HG03159 (cell line): ENCODE measurements around the gene SLC35A2.

Experiments
- ATAC-seq: cut with Tn5 transposase; IDR thresholded peaks from one replicate; pipeline ENCODE4 v1.9.1; 2021; ENCODE audit warnings: mild to moderate bottlenecking, moderate library complexity; ENCODE audit not compliant: unreplicated experiment

Gene SLC35A2

DNA sequence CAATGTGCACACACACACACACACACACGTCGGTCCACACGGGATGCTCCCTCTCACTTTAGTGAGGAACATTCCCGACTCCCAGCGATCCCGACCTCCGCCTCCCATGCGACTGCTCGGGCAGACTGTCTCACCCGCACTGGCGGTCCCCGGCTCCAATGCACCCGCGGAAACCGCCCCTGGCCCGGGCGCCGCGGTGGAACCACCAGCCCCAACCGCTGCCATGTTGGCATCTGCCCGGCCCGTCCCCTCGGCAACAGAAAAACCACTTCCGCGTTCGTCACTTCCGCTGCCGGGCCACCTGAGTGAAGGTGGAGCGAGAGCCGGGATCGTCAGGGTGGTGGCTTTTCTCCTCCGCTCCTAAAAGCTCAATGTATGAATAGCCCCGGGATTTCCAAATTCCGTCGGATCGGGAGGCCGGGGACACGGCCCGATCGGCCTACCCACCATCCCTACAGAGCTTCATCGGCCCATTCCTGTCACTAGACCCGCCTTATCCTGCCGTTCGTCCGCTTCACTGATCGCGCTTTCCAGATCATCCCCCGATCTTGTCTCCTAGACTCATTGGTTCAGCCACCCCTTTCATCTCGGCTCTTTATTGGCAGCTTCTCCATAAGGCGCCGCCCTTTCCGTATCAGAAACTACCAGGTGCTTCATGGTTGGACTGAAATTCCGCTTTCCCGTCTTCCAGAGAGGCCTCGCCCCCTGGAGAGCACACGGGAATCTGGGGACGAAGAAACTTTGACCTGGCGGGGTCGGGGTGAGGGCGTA lies at the start of gene SLC35A2:
Gene SLC35A2 (minus strand): TSS at position 235 of the 771 bp plus-strand sequence. CDS start 10 bp downstream, at position 225.
- ATAC-seq: peak; percentile 69

DNA sequence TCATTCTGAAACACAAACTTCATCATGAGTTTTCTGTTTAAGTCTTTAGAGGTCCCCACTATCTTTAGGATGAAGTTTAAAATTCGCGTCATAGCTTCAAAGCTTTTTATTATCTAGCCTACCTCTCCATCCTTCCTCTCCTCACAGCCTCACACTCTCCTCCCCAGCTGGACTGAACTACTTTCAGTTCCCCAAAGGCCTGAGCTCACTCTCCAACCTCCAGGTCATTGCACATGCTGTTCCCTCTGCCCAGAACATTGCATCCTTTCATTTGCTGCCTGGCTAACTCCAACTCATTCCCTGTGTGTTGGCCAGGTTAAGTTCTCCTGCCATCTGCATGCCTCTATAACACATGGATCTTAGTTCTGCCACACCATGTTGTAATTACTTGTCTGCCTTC lies 48.8 kb upstream of the SLC35A2 start:
- ATAC-seq: no peak

DNA sequence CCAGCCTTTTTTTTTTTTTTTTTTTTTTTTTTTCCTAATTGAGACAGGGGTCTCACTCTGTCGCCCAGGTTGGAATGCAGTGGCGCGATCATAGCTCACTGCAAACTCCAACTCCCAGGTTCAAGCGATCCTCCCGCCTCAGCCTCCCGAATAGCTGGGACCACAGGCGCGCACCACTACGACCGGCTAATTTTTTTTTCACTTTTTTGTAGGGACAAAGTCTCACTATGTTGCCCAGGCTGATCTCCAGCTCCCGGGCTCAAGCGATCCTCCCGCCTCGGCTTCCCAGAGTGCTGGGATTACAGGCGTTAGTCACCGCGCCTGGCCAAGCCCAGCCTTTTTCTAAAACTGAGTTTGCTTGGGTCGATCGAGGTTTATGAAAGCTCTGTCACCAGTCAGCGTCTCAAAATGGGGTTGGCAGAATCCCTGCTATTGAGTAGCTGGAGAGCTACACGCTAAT lies 47.2 kb upstream of the SLC35A2 start:
- ATAC-seq: no peak

DNA sequence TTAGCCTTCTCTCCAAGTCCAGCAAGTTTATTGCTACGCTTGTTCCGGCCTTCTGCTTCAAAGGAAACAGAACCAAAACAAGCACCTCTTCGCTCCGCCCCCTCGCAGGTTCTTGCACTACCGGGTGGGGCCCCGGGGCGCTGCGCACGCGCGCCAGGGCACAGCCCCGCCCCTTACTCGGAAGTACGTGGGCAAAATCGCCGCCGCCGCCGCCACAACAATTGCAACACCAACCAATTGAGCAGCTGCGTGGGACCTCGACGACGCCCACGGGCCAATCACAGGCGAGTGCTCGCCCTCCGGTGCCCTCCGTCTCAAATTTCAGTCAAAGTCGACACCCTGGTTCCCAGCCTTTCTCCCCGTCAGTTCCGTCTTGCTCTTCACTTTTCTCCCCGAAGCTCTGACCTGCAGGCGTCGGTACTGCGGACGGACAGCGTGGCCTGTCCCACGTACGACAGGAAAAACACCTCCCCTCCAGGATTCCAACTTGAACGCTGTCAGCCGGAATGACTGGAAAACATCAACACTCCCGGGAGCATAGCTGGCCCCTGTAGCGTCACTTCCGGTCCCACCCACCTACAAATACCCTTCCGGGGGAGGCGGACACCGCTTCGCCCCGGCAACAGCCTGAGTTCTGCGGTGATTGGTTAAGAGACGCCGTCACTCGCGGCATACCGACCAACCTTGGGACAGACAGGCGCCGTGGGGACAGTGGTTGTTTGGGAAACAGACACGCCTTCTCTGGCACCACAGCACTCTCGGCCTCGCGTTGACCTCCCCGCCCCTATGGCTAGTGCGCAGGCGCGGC lies 46.6 kb upstream of the SLC35A2 start:
- peak; percentile 82 for ATAC-seq

DNA sequence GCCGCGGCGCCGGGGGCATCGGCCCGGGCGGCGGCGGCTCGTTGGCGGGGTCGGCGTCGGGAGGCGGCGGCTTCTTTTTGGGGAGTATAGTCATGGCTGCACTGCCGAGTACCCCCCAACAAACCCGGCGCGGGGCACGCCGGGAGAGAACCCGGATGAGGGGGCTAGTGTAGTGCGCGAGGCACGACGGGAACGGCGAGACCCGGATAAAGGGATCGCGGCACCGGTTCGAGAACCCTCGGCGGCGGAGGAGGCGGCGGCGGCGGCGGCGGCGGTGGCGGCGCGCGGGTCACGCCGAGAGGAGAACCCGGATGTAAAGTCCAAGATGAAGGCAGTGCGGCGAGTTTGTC lies 46.0 kb upstream of the SLC35A2 start, which contains the start of gene OTUD5:
Gene OTUD5 (minus strand): TSS at position 131 of the 350 bp plus-strand sequence. CDS start 37 bp downstream, at position 94.
- ATAC-seq: peak; percentile 32

DNA sequence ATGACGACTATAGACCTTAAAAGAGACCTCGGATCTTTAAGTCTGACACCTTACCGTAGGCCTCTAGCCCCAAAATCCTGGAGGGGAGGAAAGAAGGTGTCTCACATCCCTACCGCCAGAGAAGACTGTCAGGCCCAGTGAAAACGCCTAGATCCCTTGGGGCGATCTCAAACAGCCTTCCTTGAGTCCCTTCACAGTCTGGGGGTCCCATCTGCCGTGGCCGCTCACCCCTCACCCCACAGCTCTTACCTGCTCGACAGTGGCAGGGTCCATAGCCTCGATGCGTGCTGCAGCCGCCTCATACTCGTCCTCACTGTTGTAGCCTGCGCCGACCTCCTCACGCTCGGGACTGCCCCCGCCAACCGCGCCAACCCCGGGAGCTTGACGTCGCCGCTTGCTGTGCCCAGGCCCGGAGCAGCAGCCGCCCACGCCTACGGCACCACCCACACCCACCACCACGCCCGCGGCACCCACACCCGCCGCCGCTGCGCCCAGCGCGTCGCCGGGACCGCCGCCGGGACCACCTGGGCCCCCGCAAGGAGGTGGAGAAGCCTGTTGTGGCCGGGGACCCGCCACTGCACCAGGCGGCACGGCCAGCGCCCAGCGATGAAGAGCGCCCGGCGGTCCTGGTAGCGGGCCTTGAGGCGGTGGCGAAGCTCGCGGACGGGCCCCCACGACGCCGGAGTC lies 45.4 kb upstream of the SLC35A2 start:
- ATAC-seq: no peak

DNA sequence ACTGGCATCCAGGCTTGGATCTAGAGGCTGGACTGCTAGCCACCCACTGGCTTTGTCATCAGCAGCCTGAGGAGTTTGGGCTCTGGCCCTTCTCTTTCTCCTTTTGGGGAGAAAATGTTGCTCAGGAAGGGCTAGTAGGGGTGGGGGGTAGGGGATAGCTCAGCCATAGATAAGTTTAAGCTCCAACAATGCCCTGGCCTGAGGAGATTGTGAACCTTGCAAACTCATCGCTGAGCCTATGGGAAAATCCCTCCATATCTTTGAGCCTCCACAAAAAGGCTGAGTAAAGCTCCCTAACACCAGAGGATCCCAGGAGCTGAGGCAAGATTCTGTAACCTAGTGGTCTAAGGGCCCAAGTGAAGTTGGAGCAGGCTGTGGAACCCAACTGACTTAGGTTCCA lies 37.1 kb upstream of the SLC35A2 start:
- ATAC-seq: no peak

DNA sequence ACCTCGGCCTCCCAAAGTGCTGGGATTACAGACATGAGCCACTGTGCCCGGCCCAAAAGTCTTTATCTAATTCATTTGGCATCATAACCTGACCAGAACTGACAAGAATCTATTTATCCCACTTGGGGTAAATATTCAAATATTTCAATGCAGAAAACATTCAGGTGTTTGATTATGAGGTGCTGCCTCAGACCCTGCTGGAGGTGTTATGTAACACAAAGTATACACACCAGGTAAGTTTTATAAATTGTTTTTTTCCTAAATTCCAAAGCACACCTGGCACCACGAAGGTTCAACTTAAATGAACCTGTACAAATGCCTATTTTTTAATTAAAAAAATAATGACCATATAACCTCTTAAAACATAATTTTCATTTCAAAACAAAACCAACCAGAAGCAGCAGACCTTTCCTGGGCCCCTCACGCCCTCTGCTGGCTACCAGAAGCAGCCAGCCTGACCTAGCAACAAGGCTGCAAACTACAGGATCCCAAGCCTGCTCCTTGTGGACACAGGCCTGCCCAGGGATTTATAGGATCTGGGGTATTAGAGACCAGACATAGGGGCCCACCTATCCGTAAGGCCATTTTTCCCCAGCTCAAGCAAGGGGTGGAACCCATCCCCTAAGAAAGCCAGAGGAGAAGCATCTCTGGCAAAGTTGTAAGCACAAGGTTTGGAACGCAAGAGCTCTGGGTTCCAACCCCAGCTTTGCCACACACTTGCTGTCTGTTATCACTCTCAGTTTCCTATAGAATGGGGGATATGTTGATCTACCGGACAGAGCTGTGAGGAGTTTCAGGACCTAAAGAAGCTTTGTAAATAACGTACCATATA lies 34.3 kb upstream of the SLC35A2 start:
- no peak for ATAC-seq

DNA sequence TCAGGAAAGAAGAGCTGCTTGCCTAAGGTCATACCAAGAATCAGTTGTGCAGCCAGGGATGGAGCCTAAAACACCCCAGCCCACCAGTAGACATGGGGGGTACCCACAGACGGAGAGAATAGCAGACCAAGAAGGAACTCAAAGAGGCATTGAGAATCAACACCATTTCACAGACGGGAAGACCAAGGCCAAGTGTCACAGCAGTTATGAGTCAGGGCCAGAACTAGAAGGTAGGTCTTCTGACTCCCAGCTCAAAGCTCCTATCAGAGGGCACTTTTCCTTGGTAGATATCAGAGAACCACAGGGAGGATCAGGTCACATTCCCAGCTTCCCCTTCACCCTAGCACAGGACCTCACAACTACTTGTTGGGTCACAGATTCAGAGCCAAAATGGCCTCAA lies 31.4 kb upstream of the SLC35A2 start:
- ATAC-seq: no peak

DNA sequence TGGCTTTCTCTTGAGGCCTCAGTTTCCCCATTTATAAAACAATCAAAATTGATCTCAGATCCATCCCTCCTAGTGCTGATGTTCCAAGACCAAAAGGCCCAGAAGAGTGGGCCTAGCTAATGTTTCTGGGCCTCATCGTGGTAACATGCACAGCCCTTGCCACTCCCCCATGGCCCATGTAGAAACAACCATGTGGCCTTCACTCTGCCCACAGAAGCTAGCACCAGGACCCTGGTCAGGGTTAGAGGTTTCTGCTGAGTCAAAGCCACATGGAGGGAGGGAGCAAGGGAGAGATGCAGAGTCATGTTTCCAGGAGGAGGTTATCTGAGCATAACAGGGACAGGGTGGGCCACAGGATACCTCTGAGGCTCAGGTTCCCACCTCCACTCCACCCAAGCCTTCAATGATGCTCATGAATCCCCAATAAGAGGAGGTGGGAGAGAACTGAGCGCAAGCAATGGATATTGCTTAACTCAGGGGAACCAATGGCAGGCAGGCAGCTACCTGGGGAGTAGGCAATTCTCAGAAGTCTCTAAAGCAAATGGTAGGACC lies 29.0 kb upstream of the SLC35A2 start:
- no peak for ATAC-seq

DNA sequence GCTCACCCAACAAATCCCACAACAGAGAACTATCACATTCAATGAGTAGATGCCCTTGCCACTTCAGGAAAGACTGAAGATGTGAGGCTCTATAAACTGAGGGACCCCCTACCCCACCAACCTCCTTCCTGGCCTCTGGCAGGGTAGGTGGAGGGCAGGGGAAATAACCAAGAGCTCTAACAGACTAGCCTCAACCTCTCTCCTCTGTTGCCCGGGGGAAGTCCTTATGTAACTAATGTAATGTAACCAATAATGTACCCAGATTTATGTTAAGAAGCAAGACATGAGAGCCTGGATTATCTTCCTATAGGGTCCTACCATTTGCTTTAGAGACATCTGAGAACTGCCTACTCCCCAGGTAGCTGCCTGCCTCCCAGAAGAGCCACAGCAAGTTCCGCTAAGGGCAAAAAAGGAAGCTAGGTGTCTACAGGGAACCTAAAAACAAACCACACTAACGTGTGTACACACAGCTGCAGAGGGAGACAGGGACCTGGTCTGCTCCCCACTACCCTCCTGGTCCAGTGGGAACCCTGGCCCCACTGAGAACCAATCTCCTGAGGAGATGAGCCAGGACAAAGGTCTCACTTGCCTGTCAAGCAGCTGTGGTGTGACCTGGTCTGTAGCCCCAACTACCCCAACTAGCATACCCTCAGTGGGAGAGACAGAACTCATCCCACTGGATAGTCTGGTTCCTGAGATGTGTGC lies 28.2 kb upstream of the SLC35A2 start:
- no peak for ATAC-seq

DNA sequence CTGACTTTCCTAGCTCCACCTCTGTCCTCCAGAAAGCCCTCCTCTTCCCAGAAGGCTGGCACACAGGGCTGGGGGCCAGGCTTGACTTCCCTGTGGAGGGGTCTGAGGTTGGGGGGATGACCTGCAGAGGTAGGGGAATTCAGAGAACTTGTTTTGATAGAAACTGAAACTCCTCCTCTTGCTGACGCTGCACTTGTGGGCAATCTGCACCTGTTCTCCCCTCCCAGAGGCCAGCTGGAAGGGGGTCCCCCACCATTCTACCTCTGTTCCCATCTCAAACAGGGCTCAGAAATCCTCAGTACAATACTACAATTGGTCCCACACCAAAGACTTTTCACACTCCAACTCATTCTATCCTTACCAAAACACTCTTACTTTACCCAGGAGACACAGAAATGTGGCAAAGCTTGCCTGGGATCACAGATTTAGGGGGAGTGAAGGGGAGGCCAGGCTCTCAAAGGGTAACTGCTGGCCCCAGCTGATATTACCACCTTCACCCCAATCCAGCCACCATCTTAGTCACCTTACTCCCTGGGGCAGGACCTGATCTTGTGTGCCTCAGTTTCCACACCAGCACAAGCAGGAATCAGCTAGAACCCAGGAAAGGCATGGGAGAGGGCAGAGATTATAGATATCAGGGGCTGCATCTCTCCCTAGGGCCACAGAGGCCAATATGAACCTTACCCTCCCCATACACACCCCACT lies 27.4 kb upstream of the SLC35A2 start:
- ATAC-seq: peak; percentile 58

DNA sequence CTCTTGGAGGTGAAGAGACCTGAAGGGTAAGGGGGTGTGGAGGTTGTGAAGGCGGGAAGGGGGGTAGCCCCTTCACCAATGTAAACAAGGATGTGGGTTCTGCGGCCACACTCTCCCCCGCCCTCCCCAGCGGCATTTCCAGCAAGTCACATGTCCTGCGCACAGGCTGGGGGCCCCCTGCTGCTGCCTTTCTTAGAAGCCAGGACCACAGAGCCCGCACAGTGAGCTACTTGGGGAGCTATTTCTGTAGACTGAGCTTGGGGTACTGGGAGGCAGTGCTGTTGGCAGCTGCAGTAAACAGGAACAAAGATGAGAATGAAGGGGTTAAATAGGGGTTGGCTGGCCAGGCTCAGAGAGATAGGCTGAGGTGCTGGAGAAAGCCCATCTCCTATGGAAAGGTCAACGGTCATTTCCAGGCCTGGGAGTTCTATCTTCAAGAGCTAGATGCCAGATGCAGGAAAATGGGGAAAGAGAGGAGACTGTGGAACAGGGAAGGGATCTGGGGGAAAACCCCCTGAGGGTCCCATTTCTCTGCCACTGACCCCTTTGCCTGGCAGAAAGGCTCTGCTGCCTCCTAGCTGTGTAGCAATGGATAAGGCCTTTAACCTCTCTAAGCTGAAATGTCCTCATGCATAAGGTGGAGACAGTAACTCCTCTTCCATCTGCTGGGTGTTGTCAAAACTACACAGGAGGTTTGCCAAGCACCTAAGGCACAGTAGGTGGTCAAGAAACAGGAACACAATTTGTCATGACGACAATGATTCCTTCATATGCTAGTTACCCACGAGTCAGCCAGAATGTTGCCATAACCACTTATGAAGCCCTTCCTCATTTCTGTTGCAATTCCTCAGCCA lies 25.8 kb upstream of the SLC35A2 start:
- ATAC-seq: peak; percentile 55

DNA sequence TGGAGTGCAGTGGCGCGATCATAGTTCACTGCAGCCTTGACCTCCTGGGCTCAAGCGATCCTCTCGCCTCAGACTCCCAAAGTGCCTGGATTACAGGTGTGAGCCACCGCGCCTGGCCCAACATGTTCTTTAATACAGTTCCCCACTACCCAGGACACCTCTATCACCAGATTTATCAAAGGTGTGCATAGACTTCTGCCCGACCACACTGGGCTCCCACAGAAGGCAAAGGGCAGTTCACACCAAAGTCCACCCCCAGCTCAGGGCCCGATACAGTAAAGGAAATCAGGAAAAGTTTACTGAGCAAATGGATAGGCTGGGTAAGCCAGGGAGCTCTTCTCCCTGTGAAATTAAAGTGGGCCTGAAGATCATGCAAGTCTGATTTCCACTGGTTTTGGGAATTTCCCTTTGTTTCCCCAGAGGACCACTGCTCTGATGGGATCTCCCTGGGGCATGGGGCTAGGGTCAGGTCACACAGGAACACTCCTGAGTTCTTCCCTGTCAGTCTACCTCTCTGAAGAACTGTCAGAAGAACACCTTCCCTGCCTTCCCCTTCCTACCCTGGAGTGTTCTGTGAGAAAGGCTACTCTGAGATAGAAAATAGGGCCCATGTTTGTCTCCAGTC lies 25.1 kb upstream of the SLC35A2 start:
- ATAC-seq: no peak

DNA sequence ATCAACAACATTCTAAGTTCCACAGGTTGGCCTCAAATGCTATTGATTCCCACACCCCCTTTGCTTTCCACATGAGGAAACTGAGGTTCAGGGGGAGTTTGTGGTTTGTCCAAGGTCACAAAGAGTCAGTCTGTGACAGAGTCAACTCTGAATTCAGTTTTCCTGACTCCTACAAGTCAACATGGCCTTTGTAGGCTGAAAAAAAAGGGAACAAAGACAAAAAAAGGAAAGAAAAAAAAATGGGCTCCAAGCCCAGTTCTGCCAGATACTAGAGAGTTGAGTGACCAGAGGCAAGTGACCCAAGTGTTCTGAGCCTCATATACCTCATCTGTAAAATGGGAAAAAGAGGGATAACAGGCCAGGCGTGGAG lies 23.8 kb upstream of the SLC35A2 start:
- ATAC-seq: no peak

DNA sequence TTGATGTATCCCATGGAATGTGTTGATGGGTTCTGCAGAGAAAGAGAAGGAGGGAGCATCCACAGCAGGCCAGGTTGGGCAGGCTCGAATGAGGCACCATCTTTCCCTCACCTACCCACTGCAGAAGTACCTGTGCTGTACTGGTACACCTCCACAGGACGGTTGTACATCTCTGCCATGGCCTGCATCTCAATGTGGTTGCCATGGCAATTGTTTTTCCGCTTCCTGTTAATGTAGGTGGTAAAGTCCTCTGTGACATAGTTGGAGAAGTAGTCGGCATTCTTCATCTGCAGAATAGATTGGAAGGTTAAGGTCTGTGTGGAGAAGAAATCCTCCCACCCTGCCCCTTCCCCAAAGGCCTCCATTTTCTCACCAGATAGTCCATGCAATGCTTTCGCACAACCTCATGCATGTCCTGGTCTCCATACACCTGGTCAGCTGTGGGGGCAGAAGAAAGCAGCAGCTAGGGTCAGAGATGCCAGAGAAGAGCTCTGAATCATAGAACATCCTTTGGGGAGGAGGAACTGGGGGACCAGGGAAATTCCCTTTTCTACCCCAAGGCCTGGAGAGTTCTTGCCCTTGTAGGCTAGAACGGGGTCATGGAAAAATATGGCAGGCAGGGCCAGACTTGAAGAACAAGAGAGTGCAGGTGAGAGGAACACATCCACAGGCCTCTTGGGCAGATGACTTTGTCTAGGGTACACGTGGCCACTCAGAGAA lies 23.3 kb upstream of the SLC35A2 start:
- no peak for ATAC-seq

DNA sequence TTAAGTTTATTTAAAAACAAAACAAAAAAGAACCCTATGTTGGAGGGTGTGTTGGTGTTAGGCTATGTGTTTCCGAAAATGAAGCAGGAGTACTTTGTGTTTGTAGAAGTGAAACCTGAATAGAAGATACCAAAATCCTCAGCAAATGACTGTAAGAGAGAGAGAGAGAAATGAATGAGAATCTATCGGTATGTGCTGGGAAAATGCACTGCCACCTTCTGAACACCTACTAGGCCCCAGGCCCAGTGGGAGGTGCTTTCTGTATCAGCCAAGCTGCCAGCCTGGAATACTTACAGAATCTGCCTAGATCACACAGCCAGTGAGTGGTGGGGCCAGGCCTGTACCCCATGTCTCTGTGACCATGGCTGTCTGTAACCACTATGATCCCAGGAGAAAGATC lies 22.3 kb upstream of the SLC35A2 start:
- ATAC-seq: no peak
